CD4-positive, alpha-beta T cell treated with Interleukin-15 for 1 hour (primary cell): ENCODE measurements around the gene MAP3K4.
"Not testable (repeated sequence)": the region's sequence is repeated elsewhere in the genome, so short reads cannot be mapped to it uniquely, and the experiment has no call there.

ENCODE experiments used
- DNase-seq: peaks from one replicate; pipeline ENCODE4 v3.0.0-alpha.2; 2020

Gene MAP3K4

GRCh38 chr6:161085246-161085645 is 93.7 kb downstream of the MAP3K4 start:
- DNase-seq: no peak

GRCh38 chr6:161088676-161089328 is 97.2 kb downstream of the MAP3K4 start:
- DNase-seq: no peak

GRCh38 chr6:161091151-161091550 is 99.6 kb downstream of the MAP3K4 start:
- DNase-seq: no peak

- no peak for DNase-seq
Measured at GRCh38 chr6:161091972-161092701, 100.6 kb downstream of the MAP3K4 start.

- DNase-seq: no peak
Measured at GRCh38 chr6:161094955-161095354, 103.4 kb downstream of the MAP3K4 start.

- no peak for DNase-seq
Measured at GRCh38 chr6:161095916-161096315, 104.3 kb downstream of the MAP3K4 start.

GRCh38 chr6:161100072-161100471 is 108.5 kb downstream of the MAP3K4 start:
- no peak for DNase-seq

GRCh38 chr6:161101517-161101916 is 109.9 kb downstream of the MAP3K4 start:
- DNase-seq: no peak

GRCh38 chr6:161103475-161103874 is 111.9 kb downstream of the MAP3K4 start:
- DNase-seq: no peak

GRCh38 chr6:161104966-161105365 is 113.4 kb downstream of the MAP3K4 start:
- DNase-seq: no peak

- no peak for DNase-seq
Measured at GRCh38 chr6:161105408-161105807, 113.8 kb downstream of the MAP3K4 start.

- no peak for DNase-seq
Measured at GRCh38 chr6:161107779-161108730, 116.5 kb downstream of the MAP3K4 start.

- no peak for DNase-seq
Measured at GRCh38 chr6:161108916-161109315, 117.3 kb downstream of the MAP3K4 start.

GRCh38 chr6:161109366-161109765 is 117.8 kb downstream of the MAP3K4 start:
- DNase-seq: no peak

- DNase-seq: no peak
Measured at GRCh38 chr6:161110028-161110779, 118.6 kb downstream of the MAP3K4 start.

GRCh38 chr6:161111261-161111660 is 119.7 kb downstream of the MAP3K4 start:
- DNase-seq: no peak

- no peak for DNase-seq
Measured at GRCh38 chr6:161115468-161115867, 123.9 kb downstream of the MAP3K4 start.

GRCh38 chr6:161116554-161116953 is 125.0 kb downstream of the MAP3K4 start:
- no peak for DNase-seq

- DNase-seq: peak; percentile 54
Measured at GRCh38 chr6:161117308-161117707, 125.7 kb downstream of the MAP3K4 start.

GRCh38 chr6:161117942-161118341 is 126.4 kb downstream of the MAP3K4 start:
- no peak for DNase-seq

GRCh38 chr6:161123319-161123718 is 131.8 kb downstream of the MAP3K4 start:
- DNase-seq: not testable (repeated sequence)

- DNase-seq: no peak
Measured at GRCh38 chr6:161125591-161125990, 134.0 kb downstream of the MAP3K4 start.
